Mammary epithelial cell (primary cell): ENCODE measurements around the gene HIF3A.

Experiments
- CTCF ChIP-seq, 2 donors: IDR thresholded peaks in 1 of 2; conservative IDR thresholded peaks in 1 of 2; 2 replicates each; pipeline ENCODE4 v1.5.1; 2011 to 2012; ENCODE audit warnings: inconsistent platforms in 2 of 2, low read length in 2 of 2, mild to moderate bottlenecking in 2 of 2, control low read depth in 1 of 2, low read depth in 1 of 2; ENCODE audit not compliant: insufficient read depth in 1 of 2; ENCODE audit errors: extremely low read depth in 1 of 2
- EZH2 ChIP-seq: IDR thresholded peaks from 2 replicates; pipeline ENCODE4 v1.6.1; 2012; ENCODE audit warnings: low read length, inconsistent platforms, borderline replicate concordance

GRCh38 chr19:46374536-46375475 is 78.0 kb downstream of the HIF3A start:
- TF ChIP-seq EZH2 (no peak), CTCF (conservative IDR thresholded peaks at IDR 0.05 in 1 of 2, IDR thresholded peaks at IDR 0.05 in 1 of 2; ENCODE audit: extremely low read depth in 1 of 2, insufficient read depth in 1 of 2, low read depth in 1 of 2, low read length in 2 of 2) (no peak)
